HG02610 (cell line): ENCODE measurements around the gene RMND1.
A peak's percentile ranks its signal among the peaks of the same experiment; 100 is the strongest.
"Not testable (repeated sequence)": the region's sequence is repeated elsewhere in the genome, so short reads cannot be mapped to it uniquely, and the experiment has no call there.

ENCODE experiments used
- ATAC-seq: cut with Tn5 transposase; IDR thresholded peaks from one replicate; pipeline ENCODE4 v1.9.1; 2021; ENCODE audit warnings: mild to moderate bottlenecking, moderate library complexity; ENCODE audit not compliant: unreplicated experiment

RMND1 gene

DNA sequence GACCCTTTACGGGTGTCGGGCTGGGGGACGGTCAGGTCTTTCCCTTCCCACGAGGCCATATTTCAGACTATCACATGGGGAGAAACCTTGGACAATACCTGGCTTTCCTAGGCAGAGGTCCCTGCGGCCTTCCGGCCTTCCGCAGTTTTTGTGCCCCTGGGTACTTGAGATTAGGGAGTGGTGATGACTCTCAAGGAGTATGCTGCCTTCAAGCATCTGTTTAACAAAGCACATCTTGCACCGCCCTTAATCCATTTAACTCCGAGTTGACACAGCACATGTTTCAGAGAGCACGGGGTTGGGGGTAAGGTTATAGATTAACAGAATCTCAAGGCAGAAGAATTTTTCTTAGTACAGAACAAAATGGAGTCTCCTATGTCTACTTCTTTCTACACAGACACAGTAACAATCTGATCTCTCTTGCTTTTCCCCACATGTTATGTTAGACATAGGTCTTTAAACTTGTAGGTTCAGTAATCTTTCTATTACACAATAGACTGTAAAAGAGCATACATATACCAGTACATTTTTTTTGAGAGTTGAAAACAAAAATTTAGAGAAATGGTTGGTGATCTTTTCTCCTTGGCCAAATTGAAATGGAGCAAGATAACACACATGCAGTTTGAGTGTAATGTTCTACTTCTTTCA lies 3.9 kb upstream of the RMND1 start:
- ATAC-seq = not testable (repeated sequence)

DNA sequence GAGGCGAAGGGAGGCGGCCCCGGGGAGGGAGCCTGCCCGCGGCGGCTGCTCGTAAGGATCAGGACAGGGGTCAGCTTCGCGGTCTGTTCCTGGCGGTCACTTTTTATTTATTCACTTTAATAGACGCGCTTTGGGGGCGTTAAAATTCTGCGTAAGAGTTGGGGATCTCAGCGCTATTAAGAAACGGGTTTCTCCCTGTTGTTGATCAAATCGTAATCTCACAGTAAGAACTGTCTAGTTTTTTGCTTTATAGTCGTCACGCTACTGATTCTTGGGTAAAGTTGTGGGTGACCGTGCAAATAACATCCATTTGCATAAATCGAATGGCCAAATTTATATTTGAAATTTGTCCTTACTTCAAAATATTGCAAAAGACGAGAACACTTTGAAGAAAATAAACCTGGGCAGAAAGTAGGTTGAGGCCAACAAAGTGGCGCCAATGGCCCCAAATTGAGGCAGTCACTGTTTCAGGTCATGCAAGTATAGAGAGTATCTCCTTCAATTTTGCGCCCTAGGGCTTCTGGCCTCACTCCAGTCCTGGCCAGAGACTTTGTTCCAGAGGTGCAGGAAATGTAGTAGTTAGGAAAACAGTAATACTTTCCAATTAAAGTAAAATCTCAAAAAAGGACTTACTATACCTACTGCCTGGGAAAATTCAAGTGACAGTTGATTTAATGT lies 963 bp upstream of the RMND1 start:
- ATAC-seq = no peak

DNA sequence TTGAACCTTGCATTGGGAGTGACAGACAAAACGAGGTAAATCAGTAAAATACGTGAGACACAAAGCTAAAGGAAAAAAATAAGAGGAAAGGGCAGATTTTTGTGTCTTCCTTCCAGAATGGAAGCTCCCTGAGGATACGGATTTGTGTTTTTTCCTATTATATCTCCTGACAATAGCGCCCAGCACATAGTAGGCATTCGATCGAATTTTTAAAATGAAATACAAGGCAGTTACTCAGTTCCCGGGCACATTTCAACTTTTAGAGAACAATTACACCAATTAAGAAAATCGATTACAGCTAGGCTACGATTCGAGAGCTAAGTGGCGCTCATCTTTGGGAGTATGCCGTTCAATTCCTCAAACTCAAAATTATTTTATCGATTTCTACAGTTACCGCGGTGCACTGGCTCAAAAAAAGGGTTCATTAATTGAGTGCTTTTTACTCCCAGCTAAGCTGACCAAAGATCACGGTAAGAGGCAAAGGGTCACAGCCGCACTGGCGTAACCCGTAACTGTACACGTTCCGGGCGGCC lies 443 bp downstream of the RMND1 start:
- ATAC-seq = no peak

DNA sequence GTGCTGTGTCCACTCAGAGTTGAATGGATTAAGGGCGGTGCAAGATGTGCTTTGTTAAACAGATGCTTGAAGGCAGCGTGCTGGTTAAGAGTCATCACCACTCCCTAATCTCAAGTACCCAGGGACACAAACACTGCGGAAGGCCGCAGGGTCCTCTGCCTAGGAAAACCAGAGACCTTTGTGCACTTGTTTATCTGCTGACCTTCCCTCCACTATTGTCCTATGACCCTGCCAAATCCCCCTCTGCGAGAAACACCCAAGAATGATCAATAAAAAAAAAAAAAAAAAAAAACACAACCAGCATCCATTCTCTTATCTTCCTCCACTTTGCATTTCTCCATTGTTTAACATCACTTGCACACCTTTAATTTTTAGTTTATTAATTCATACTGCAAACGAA lies 998 bp downstream of the RMND1 start:
- ATAC-seq = not testable (repeated sequence)

DNA sequence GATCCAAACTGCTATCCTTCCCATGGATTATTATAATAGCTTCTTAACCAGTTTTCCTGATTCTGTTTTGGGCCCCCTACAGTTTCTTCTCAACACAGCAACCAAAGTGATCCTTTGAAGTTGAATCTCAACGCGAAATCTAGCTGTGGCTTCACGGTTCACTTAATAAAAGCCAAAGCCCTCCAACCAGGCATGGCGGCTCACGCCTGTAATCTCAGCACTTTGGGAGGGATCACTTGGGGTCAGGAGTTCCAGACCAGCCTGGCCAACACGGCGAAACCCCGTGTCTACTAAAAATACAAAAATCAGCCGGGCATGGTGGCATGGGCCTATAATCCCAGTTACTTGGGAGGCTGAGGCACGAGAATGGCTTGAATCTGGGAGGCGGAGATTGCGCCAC lies 3.3 kb downstream of the RMND1 start:
- ATAC-seq = no peak

DNA sequence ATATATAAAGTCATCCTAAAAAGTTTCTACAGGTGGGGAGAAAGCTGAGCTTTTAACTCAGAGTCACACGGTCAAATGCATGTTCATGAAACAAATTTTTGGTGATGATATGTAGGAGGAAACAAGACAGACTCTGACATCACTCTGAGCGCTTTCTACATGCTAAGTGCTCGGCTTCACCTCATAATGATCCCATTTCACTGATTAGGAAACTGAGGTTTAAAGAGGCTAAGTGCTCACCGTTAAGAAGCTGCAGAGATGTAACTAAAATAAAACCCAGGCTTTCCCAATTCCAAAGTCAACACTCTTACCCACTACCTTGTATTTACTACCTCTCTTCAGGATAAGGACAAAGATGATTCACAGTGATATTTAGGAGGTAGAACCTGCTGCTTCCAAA lies 4.7 kb downstream of the RMND1 start:
- ATAC-seq = no peak

DNA sequence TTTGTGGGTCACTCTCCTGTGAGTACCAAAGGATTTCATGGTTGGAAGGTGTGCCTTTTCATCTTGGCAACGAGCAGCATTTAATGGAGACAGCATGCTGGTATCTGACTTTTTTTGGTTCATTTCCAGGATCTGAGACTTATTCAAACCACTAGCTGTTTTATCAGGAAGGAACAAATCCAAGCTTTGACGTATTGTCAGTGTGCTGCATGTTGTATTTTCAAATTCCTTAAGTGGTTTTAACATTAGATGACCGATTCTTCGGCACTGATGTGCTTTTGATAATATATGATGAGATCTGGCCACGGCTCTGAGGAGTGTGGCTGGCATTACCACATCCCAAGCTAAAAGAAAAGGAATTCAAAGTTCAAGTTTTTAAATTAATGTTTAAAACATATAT lies 6.4 kb downstream of the RMND1 start:
- no peak for ATAC-seq

DNA sequence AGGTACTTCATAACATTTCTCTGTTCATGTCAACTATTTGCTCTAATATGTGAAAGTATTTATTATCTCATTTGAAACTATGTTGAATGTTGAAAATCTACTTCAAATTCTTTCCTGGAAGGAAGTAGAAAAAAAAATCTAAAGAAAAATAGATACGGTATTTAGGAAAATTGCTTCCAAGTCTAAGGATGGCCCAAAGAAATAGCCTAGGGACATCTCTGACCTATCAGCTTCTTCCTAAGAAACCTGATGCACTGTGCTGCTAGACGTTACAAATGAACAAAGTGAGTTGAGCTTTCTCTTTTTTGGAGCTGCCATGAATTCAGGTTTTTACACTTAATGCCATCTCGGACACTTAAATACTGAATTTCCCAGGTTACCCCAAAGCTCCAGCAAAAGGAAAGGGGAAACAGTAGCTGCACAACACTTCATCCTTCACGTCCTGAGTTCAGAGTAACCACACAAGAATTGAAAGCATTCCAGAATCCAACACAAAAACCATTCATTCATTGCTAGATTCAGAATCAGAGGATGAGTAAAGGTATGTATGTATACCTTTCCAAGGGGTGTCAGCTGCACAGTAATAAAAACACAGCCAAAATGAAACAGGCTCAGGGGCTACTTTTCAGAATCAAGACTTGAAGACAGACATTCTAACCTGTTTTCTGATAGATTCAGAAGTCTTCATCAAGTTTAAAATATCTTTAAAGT lies 7.9 kb downstream of the RMND1 start:
- no peak for ATAC-seq

DNA sequence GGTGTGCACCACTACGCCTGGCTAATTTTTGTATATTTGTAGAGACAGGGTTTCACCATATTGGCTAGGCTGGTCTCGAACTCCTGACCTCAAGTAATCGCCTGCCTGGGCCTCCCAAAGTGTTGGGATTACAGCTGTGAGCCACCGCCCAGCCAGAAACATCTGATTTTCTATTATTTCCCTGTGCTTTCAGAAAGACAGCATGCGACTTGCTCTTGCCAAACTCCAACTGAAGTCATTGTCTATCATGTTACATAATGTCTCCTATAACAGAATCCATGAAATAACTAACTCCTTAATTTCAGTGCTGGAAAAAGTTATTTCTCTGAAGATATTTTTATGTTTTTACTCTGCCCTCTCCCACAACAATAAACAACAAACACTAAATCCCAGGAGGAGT lies 8.5 kb downstream of the RMND1 start:
- ATAC-seq = no peak

DNA sequence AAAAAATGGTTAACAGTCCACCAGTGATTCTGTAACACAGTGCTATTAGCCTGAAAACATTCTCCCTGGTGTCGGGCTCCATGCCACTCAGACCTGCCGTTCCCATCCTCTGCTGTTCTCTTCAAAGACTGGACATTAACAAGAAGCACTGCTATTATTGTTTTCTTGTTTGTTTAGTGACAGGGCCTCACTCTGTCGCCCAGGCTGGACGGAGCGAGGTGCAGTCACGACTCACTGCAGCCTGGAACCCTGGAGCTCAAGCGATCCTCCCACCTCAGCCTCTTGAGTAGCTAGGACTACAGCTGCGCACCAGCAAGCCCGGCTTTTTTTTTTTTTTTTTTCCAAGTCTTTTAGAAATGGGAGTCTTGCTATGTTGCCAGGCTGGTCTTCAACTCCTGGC lies 9.6 kb downstream of the RMND1 start:
- no peak for ATAC-seq

DNA sequence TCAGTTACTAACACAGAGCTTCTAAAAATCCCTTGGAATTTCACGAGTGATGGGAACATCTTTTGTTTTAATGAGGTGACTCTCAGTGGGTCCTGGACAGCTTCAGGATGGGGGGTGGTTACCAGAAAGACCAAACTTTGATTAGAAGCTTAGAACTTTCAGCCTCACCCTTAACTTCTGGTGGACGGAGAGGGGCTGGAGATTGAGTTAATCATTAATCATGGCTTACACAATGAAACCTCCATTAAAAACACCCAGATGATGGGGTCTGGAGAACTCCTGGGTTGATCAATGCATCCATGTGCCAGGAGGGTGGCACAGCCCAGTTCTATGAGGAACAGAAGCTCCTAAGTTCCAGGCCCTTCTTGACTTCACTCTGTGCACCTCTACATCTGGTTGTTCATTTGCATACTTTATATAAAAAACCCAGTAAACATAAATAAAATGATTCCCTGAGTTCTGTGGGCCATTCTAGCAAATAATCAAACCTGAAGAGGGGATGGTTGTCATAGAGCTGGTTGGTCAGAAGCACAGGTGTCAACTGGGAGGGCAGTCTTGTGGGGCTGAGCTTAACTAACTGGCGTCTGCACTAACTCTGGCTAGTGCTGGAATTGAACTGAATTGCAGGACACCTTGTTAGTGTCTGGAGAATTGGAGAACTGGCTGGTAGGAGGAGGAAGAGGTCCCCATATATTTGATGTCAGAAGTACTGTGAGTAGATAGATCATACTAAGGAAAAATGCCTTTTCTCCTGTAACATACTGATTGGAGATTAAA lies 10.3 kb downstream of the RMND1 start:
- ATAC-seq = peak; percentile 22

DNA sequence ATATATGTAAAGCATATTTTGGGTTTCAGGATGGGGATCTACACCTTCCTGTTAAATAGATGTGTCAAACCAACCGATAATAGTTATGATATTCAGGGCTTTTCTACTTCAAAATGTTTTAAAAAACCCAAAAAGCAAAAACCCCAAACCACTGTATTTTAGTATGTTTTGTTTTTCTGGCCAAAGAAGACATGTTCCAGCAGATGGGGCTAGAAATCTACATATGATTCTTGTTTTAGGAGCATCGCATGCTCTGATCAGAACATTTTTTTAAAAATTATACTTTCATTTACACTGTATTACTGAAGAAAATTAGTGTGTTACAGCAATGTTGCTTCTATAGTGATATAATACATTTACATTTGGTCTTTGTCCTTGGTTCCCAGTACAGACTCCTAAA lies 11.0 kb downstream of the RMND1 start:
- peak; percentile 43 for ATAC-seq

DNA sequence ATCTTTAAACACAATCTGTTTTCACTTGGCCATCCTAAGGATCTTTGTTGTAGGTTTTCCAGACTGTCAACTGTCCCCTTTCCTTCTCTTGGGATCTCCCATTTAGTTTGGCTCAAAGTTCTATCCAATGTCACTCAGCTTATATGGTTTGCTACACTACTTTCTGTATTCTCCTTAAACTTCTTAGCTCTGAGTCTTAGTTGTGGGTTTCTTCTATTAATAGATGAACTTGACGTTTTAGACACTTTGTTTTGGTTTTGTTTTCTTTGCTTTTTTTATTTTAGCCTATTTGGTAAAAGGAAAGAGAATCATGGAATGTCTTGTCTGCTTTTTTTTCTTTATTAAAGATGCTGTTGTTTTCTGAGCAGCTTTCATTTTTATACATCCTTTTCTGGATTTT lies 11.4 kb downstream of the RMND1 start:
- ATAC-seq = peak; percentile 47

DNA sequence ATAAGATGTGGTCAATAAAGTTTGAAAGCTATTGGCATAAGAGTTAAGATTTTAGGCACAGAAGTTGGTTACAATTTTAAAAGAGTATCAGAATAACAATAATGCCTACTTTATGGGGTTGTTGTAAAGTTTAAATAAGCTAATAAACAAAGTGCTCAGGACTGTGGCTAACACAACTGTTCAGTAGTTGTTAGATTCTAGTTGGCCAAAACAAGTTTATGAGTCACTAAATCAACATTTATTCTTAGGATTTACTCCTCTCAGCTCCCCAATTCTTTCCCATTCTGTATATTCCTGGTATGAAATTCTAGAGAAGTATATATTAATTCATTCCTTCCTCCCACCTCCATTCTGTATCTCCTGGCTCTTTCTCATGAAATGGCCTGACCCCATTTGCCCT lies 14.5 kb downstream of the RMND1 start:
- ATAC-seq = no peak

DNA sequence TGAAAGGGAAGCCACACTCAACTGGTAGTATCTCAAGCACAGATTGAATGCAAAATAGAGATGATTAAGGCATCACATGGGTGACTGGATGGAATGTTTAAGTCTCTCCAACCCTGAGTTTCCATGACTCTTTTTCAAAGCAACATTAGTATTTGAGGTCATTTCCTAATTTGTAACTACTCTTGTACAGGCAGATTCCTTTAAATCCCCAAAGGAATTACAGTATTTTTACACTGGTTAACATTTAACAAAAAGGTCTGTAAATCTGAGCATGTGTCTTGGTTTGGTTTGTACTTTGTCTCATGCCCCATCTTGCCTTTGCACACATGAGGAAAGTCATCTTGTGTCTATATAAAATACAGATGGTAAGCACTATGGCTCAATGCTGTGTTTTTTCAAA lies 15.1 kb downstream of the RMND1 start:
- ATAC-seq = no peak

DNA sequence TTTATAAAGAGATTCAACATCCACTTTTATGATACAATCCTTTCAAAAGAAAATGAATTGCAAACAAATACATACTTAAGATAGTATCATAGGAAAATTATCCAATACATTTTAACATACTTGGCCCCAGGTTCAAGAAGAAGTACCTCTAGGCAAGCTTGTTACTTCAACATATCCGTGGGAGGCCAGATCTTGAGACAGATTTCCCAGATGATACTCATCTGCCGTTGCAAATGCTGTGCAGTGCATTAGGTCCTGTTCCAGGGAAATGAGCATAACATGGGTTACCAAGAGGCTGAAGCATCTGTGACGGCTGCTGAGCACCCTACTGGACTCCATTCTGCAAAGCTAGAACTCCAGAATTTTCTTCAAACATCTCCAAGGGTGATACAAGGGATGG lies 15.6 kb downstream of the RMND1 start:
- no peak for ATAC-seq

DNA sequence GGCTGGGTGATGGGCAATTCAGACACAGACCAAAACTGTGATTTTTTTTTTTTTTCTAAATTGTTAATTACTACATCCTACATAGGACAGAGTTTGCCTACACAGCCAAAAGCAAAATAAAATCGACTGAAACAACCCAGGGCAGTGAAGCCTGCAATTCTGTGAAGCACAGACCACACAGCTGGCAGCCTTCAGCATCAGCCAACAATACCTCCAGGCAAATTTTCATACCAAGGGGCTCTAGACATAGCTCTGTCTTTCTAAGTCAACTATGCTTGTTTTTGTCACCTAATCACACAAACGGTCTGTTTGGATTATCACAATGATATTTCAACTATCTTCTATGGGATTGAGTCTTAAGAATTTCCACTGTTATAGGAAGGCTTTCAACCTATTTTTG lies 17.6 kb downstream of the RMND1 start:
- ATAC-seq = peak; percentile 70

DNA sequence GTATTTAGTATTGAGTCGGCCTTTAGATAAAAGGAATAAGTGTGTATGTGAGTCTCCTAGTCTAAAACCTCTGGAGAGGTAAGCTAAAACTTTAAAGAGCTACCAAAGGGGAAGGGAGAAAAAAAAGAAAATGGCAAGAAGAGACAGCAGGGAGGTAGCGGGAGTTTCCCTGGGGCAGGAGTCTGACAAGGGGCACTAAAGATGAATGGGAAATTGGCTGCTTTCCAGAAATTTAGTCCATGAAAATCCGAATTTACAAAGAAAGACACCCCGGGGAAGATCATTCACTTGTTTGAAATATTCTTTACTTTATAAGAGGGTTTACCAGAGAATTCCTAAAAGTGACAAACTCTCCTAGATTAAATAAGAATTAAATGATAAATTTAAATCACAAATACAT lies 19.3 kb downstream of the RMND1 start:
- ATAC-seq = no peak

DNA sequence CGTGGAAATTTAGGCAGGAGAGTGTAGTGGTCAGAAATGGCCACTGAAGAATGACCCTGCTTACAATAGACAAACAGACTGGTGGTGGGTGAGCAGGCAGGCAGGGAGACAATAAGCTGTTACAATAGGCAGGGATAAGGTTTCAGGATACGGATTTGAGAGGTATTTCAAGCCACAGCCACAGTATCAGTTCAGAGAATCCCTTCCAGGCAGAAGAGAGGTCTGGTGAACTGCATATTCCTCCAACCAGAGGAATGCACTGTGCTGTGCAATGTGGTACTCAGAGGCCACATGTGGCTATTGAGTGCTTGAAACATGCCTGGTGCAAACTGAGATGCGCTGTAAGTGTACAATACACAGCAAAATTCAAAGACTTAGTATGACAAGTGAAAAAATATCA lies 20.6 kb downstream of the RMND1 start:
- ATAC-seq = no peak

DNA sequence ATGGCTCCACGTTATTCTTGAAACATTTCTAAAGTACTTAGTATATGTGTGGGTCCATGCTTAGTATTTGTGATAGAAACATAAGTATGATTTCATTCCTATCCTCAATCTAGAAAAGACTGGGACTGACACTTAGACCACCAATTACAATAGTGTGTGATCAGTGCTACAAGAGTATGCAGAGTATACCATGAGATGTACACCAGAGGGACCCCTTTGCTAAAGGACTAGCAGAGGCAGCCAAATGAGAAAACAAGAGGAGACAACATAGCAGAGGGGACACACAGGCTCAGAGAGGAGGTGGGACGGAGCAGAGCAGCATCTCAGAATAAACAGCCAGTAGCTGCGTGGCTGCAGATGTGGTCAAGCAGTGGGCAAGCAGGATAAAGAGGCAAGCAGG lies 21.0 kb downstream of the RMND1 start:
- ATAC-seq = no peak

DNA sequence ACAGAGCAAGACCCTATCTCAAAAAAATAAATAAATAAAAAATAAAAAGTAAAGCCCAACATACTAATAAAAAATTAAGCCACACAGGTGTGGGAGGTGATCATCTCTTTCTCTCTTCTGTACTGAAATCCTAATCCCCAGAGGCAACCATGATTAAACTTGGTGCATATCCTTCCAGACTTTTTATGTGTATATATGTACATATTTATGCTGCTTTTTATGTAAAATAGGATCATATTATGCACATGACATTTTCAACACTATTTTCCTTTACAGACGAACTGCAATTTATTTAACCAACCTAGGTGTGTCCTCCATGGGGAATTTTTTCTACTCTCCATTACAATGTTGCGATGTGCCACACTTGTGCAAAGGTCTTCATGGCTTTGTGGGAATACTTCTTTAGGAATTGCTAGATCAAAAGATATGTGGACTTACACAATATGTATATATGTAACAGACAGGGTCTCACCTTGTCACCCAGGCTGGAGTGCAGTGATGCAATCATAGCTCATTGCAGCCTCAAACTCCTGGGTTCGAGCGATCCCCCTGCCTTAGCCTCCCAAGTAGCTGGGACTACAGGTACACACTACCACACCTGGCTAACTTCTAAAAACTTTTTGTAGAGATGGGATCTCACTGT lies 23.7 kb downstream of the RMND1 start:
- no peak for ATAC-seq
